Activated T-cell treated with anti-CD3 and anti-CD28 coated beads for 24 hours (primary cell): ENCODE results near the gene CALU.

Experiments used
- DNase-seq: peaks from one replicate; pipeline ENCODE4 v3.0.0-alpha.2; 2020; ENCODE audit warnings: low read depth

Gene CALU

GRCh38 chr7:128752251-128752650 lies 13.1 kb downstream of the CALU start:
- DNase-seq: no peak

GRCh38 chr7:128755075-128755818 lies 16.1 kb downstream of the CALU start:
- DNase-seq: no peak

- DNase-seq: no peak
Measured at GRCh38 chr7:128755819-128756476, 16.8 kb downstream of the CALU start.

DNA sequence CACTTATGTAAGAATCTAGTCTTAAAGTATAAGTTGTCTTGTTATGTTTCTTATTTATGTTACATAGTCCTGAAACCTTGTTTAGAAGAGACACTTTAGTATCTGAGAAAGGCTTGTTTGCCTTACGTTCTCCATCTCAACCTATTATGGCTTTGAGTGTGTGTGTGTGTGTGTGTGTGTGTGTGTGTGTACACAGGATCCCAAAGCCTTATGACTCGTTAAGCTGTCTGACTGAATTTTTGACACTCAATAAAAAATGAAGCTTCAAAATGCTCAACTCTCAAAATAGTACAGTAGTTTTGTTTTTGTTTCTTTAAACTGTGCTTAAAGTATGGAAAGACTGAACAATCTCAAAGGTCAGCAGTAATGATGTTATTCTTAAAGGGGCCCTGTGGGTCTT lies 18.0 kb downstream of the CALU start:
- DNase-seq: no peak

GRCh38 chr7:128758553-128758952 lies 19.4 kb downstream of the CALU start:
- no peak for DNase-seq

- no peak for DNase-seq
Measured at GRCh38 chr7:128759242-128759641, 20.1 kb downstream of the CALU start.

DNA sequence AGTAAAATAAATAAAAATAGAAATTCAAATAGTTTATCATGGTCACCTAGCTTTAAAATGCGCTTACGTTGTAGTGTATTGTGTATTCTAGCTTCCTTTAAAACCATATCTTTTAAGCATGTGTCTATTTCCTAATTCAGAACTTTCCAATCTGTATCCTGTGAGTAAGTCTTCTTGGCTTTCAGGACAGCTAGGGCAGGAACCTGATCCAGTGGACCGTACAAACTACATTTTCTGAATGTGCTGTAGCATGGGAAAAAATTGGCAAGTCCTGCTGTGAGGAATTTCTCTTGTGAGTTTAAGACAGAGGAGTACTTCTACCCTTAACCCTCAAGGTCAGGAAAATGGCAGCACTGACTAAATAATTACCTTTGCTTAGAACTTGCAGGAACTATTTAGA lies 24.4 kb downstream of the CALU start:
- DNase-seq: no peak

DNA sequence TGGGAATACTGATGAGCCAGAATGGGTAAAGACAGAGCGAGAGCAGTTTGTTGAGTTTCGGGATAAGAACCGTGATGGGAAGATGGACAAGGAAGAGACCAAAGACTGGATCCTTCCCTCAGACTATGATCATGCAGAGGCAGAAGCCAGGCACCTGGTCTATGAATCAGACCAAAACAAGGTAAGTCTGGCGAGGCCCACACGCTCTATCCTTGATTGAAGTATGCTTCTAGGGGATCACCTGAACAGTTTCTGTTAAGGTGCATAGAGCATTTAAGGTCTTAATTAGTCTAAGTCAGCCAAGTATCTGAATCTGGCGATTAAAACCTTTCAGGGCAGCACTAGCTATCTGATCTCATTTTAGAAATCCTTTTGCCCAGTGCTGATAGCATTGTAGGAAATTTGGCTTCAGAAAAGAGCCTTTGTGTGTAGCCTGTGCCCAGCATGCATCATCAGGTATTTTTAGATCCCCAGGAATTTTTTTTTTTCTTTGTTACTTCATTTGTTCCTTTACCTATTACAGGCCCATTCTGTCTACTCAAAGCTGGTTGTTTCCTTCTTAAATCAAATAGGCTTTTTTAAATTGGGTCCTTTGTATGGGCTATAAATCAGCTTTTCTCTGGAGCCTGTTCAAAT lies 28.4 kb downstream of the CALU start:
- no peak for DNase-seq

GRCh38 chr7:128770233-128770632 lies 31.1 kb downstream of the CALU start:
- DNase-seq: no peak

GRCh38 chr7:128773604-128774003 lies 34.4 kb downstream of the CALU start:
- no peak for DNase-seq

- DNase-seq: no peak
Measured at GRCh38 chr7:128774029-128774689, 35.0 kb downstream of the CALU start.

DNA sequence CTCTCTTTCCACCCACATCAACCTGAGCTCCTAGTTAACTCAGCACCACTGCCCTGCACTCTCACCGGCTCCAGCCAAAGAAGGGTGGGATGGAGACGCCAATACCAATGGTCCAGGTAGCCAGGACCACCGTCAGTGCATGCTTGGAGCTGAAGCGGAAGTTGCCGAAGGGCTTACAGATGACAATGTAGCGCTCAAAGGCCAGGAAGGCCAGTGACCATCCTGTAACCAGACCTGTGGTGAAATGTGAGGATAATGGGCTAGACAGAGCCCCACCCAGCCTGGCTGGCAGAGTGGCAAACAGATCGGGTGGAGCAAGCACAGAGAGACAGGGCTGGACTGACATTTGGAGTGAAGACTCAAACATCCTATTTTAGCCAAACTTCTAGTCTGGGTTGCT lies 35.8 kb downstream of the CALU start:
- DNase-seq: no peak

DNA sequence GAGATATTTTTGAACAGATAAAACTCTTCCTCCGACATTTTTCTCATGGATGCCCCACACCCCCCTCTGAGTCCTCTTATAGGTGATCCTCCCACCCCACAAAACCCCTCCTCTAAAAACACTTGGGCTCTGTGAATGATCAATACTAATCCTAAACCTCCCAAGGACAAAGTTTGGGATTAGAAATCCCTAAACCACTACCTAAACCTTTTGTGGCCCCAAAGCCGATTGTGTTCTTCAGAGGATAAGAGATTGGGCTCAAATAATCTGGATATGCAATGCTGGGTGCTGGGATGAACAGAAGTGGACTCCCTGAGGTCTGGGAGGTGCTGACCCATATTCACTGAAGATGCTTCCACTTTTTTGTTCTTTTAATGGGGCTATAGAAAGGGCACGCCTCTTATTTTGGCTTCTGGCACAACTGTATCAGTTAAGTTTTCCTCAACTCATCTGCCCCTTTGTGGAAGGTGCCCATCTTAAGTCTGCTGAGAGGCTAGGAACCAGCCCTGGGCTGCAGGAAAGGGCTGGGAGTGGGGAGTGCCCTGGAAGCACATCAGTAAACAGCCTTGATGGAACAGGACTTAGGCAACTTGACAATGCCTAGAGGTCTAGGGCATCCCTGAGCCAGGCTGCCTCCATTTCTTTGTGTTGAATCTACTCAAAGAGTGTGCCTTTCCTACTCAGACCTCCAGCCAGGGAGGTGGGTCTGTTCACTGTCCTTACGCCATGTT lies 36.8 kb downstream of the CALU start, which contains the start of gene OPN1SW:
Gene OPN1SW, minus strand, starts transcription at position 51 of the 731 bp plus-strand sequence. Its CDS starts 13 bp downstream, at position 38.
- DNase-seq: no peak

GRCh38 chr7:128777156-128778123 lies 38.3 kb downstream of the CALU start:
- no peak for DNase-seq

- no peak for DNase-seq
Measured at GRCh38 chr7:128778946-128779345, 39.8 kb downstream of the CALU start.

- no peak for DNase-seq
Measured at GRCh38 chr7:128781126-128781525, 42.0 kb downstream of the CALU start.

GRCh38 chr7:128781851-128782250 lies 42.7 kb downstream of the CALU start:
- DNase-seq: no peak

DNA sequence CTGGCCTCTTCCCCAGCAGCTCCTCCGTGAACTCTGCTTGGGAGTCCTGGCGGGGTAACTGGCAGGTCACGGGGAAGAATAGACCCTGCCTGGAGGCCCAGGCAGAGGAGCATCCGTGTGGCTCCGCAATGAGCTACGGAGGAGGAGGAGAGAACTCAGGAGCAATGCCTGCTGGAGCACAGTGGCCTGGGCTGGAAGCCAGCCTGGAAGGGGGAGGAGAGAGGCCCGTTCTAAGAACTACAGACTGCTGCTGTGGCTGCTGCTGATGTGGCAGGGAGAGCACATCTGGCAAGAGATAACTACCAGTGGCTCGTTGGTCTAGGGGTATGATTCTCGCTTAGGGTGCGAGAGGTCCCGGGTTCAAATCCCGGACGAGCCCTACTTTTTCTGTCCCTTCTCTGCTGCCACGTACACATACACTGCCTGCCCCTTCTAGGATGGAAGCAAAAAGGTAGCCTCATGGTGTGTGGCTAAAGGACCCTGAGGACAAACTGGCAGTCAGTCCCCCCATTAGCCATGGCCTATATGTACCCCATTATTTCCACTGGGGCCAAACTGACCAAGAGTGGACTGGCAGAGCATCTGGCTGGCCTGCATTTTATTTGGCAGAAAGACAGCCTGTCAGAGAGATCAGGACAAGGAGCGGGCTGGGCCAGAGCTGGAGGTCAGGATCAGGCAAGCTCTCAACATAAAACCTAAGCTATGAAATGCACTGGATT lies 44.1 kb downstream of the CALU start:
- no peak for DNase-seq

- DNase-seq: no peak
Measured at GRCh38 chr7:128785738-128786137, 46.6 kb downstream of the CALU start.
